OCI-LY1 (cell line): ENCODE results near the gene CENPU.
"Not testable (repeated sequence)": the region's sequence is repeated elsewhere in the genome, so short reads cannot be mapped to it uniquely, and the experiment has no call there.

Source experiments
- EZH2 ChIP-seq: fragments of 200-600 bp; sonication (generic), shearing (Covaris generic); IDR thresholded peaks from 2 replicates; pipeline ENCODE4 v1.8.0; 2017; ENCODE audit warnings: borderline replicate concordance, mixed run types, mild to moderate bottlenecking, antibody characterized with exemption, low read length, moderate library complexity, mixed read lengths
- TF ChIP-seq, protein P1 (sequence below): fragments of 200-600 bp; sonication (generic), shearing (Covaris generic); IDR thresholded peaks from 2 replicates; pipeline ENCODE4 v1.5.1; 2017; ENCODE audit warnings: mild to moderate bottlenecking, antibody characterized with exemption, low read length, moderate library complexity, mixed read lengths

DNA sequence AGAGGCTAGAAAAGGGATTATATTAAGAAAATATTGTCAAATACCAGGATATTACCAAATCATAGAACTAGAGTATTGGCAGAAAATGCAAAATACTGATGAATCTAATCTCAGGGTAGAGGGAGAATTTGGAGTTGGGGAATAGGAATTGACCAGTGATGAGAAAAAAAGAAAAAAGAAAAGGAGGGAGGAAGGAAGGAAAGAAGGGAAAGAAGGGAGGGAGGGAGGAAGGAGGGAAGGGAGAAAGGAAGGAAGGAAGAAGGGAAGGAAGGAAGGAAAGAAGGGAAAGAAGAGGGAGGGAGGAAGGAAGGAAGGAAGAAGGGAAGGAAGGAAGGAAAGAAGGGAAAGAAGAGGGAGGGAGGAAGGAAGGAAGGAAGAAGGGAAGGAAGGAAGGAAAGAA is 81.2 kb downstream of the CENPU start:
- TF ChIP-seq, protein P1, sequence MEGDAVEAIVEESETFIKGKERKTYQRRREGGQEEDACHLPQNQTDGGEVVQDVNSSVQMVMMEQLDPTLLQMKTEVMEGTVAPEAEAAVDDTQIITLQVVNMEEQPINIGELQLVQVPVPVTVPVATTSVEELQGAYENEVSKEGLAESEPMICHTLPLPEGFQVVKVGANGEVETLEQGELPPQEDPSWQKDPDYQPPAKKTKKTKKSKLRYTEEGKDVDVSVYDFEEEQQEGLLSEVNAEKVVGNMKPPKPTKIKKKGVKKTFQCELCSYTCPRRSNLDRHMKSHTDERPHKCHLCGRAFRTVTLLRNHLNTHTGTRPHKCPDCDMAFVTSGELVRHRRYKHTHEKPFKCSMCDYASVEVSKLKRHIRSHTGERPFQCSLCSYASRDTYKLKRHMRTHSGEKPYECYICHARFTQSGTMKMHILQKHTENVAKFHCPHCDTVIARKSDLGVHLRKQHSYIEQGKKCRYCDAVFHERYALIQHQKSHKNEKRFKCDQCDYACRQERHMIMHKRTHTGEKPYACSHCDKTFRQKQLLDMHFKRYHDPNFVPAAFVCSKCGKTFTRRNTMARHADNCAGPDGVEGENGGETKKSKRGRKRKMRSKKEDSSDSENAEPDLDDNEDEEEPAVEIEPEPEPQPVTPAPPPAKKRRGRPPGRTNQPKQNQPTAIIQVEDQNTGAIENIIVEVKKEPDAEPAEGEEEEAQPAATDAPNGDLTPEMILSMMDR: not testable (repeated sequence)
- not testable (repeated sequence) for TF ChIP-seq EZH2
